HG02884 (cell line): ENCODE measurements around the gene MPP2.
"Not testable (repeated sequence)": the region's sequence is repeated elsewhere in the genome, so short reads cannot be mapped to it uniquely, and the experiment has no call there.

ENCODE experiments used
- ATAC-seq: cut with Tn5 transposase; IDR thresholded peaks from one replicate; pipeline ENCODE4 v1.9.1; 2021; ENCODE audit warnings: mild to moderate bottlenecking, moderate library complexity; ENCODE audit not compliant: unreplicated experiment

Gene MPP2

DNA sequence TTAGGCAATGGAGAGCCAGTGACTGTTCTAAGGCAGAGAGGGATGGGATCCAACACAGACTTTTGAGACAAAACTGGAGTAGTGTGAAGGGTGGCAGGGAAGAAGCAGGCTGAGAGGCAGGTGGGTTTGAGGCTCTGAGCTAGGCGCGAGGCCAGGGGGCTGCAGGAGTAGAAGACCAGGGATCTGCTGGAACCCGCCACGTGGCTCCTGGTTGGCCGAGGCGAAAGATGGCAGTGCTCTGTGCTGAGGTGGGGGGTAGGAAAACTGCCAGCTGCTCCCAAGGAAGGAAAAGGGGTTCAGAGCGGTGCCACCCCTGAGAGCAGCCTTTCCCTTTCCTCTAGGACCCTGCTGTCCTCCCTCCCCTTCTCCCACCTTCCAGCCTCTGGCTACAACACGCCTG lies 54.8 kb downstream of the MPP2 start:
- no peak for ATAC-seq

GRCh38 chr17:43849116-43849515 lies 58.2 kb downstream of the MPP2 start:
- no peak for ATAC-seq

DNA sequence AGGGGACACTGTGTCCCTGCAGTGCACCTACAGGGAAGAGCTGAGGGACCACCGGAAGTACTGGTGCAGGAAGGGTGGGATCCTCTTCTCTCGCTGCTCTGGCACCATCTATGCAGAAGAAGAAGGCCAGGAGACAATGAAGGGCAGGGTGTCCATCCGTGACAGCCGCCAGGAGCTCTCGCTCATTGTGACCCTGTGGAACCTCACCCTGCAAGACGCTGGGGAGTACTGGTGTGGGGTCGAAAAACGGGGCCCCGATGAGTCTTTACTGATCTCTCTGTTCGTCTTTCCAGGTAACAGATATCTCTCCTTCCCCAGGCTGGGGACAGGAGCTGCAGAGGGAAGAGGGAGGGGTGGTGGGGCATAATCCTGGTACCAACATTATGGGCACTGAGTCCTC lies 58.7 kb downstream of the MPP2 start:
- ATAC-seq = no peak

DNA sequence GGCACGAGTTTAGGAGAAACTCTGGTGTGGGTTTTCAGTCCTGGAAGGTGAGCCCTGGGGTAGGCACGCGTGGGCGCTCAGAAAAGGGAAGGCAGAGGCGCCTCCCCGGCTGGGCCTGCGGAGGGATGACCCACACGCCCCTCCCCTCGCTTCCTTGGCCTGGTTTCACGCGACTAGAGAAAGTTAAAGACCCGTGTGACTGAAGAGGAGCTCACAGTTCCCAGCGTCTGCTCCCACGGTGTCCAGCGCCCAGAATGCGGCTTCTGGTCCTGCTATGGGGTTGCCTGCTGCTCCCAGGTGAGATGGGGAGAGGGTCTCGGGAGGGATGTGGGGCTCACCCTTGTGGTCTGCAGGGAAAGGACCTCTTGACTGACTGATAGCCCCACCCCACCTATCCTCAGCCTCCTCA lies 60.4 kb downstream of the MPP2 start, which contains the start of gene CD300LG:
Gene CD300LG (plus strand): TSS at position 214 of the 409 bp plus-strand sequence. CDS start 41 bp downstream, at position 255.
- no peak for ATAC-seq

GRCh38 chr17:43846221-43846712 lies 61.1 kb downstream of the MPP2 start:
- no peak for ATAC-seq

GRCh38 chr17:43845766-43846165 lies 61.6 kb downstream of the MPP2 start:
- ATAC-seq = no peak

DNA sequence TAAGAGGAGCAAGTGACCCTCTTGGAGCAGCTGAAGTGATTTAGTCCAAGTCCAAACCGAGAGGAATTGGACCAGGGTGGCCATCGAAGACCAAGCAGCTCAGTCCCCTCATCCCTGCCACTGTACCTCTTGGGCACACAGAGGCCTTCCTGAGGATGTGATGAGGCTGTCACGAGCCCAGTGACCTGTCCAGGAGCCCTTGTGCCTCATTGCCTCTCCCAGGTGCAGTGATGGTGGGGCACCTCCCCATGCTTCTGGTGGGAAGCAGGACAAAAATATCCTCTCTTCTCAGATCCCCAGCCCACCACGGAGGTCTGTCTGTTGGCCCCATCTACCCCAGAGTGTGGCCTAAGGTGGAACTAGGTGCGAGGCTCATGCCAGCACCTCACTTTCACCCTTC lies 63.1 kb downstream of the MPP2 start:
- no peak for ATAC-seq

DNA sequence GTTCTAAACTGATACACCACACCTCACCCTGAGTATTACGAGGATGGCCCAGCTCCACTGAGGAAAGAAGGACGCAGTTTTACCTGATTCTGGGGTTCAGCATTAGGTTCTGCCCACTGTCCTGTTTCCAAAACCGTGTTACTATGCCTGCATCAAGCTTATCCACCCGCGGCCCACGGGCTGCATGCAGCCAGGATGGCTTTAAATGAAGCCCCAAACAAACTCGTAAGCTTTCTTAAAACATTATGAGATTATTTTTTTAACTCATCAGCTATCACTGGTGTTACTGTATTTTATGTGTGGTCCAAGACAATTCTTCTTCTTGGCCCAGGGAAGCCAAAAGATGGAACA lies 64.4 kb downstream of the MPP2 start:
- ATAC-seq = no peak

DNA sequence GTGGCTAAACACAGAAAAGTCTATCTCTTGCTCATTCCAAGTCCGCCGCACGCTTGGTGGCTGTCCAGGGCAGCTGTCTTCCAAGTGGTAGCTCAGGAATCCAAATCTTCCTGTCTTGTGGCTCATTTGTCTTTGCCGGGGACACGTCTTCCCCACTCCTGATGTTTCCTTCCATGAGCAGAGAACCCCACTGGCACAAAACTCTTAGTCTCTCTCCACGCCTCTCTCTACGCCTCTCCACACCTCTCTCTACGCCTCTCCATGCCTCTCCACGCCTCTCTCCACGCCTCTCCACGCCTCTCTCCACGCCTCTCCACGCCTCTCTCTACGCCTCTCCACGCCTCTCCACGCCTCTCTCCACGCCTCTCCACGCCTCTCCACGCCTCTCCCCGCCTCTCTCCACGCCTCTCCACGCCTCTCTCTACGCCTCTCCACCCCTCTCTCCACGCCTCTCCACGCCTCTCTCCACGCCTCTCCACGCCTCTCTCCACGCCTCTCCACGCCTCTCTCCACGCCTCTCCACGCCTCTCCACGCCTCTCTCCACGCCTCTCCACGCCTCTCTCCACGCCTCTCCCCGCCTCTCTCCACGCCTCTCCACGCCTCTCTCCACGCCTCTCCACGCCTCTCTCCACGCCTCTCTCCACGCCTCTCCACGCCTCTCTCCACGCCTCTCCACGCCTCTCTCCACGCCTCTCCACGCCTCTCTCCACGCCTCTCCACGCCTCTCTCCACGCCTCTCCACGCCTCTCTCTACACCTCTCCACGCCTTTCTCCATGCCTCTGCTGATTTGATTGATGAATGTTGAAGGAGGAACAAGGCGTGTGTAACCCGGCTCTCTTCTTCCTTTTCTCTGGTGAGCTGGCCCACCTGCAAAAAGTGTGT lies 65.0 kb downstream of the MPP2 start:
- not testable (repeated sequence) for ATAC-seq

DNA sequence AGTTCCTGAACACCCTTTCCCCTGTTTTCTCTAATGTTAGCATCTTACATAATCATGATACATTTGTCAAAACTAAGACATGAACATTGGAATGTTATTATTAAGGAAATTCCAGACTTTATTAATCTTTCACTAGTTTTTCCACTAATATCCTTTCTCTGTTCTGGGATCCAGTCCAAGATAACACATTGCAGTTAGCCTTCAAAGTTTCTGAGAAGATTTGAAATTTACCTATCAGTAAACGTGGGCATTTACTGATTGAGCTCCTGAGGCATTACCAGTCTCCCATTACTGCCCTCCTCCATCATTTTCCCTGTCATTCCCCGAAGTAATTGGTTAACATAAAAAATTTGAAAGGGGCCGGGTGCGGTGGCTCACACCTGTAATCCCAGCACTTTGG lies 66.1 kb downstream of the MPP2 start:
- no peak for ATAC-seq

DNA sequence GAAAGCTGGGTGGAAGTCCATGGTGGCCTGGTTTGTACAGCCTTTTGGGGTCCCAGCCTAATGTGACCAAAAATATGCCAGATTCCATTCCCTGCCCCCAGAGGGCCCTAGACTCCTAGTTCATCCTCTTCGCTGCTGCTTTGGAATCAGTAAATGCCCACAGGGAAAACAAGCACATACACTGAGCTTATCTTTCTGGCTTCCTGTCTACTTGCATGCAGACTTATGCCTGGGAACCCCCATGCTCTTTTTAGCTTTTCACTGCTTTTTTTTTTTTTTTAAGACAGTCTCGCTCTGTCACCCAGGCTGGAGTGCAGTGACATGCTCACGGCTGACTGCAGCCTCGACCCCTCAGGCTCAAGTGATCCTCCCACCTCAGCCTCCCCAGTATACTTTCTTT lies 66.5 kb downstream of the MPP2 start:
- no peak for ATAC-seq

DNA sequence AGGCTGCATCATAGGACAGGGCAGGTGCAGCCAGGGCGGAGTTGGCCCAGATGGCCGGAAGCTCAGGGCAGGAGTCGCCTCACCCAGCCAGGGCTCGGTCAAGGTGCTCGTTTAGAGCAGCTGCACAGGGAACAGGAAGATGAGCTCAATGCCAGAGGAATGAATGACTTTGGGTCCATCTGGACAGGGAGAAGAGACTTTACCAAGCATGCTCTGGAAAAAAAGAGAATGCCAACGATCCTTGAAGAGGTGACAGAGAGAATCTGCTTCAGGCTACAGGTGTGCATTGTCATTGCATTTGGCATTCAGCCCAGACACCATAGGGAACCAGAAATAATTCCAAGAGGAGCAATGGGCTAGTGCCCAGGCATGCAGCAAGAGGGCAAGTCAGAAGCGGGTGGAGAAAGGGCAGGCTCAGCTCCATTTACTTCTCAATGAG lies 67.6 kb downstream of the MPP2 start:
- no peak for ATAC-seq

- ATAC-seq = no peak
Observed at GRCh38 chr17:43834106-43834505, 73.2 kb downstream of the MPP2 start.

- no peak for ATAC-seq
Observed at GRCh38 chr17:43832976-43833829, 74.1 kb downstream of the MPP2 start, which contains the start of gene MPP3. MPP3 (minus strand) TSS chr17:43833146; CDS start chr17:43831906, 1,240 bp downstream.

DNA sequence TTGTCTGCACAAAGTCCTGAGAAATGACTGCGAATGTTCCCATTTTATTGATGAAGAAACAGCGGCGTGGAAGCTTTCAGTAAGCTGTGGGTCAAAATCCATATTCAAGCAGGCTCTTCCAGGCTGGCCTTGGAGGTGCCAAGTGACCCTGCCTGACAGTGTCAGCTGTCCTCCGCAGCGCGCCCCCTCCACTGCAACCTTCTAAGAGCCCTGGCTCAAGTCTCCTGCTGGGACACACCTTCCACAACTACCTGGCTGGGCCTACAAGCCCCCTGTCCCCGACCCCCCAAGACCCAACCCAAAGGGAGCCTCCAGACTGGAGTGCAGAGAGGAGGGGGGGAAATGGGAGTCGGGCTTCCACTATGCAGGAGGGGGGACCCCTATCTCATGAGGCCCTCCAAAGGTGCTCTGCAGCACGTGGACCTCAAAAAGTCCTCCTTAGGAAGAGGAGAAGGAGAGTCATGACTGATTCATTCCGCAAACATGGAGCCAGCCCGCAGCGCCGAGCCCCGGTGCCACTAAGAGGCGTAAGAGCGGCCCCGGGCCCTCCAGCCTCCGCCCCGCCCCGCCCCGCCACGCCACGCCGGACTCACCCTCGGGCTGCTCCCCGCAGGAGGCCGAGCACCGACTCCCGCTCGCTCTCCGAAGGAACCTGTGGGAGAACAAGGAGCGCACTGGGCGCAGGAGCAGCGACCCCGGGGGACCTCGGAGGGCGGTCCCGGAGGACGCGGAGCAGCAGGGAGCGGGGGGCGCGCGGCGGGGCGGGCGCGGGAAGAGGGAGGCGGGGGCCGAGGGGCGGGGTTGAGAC lies 75.0 kb downstream of the MPP2 start:
- no peak for ATAC-seq

DNA sequence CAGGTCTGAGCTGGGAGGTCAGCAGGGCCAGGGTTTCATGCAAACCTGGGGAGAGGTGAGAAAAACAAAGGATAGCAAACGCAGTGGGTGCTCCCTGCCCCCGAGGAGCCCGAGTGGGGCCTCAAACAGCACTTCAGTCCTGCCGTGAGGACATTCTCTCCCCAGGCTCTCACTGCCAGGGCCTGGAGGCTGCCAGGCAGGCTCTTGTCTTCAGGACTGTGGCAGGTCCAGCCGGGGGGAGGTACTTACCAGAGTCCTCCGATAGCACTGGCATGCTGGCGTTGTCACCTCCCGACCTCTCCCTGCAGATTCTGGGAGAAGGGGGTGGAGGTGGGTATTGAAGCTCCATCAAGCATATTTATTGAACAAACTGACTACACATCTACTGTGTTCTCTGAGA lies 75.7 kb downstream of the MPP2 start:
- ATAC-seq = no peak

GRCh38 chr17:43830510-43831140 lies 76.7 kb downstream of the MPP2 start:
- no peak for ATAC-seq

- ATAC-seq = no peak
Observed at GRCh38 chr17:43829738-43830137, 77.6 kb downstream of the MPP2 start.

- no peak for ATAC-seq
Observed at GRCh38 chr17:43827596-43827995, 79.7 kb downstream of the MPP2 start.

DNA sequence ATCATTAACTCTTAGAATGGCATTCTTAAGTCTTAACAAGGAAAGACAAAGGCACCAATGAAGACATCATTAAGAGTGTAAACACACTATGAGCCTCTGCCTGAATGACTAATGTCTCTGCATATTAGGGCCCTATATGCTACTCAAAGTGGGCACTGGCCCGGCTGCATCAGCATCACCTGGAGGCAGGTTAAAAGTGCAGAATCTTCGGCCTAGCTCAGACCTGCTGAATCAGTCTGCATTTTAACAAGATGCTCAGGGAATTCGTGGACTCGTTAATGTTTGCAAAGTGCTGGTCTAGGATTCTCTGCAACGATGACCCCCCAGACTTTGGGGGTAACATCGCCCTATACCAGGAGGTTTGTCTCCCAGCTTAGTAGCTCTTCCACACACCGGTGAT lies 81.1 kb downstream of the MPP2 start:
- ATAC-seq = no peak
